ENCODE measurements around the gene HOMEZ.
"Not testable (repeated sequence)": the region's sequence is repeated elsewhere in the genome, so short reads cannot be mapped to it uniquely, and the experiment has no call there.

Gene HOMEZ, protein sequence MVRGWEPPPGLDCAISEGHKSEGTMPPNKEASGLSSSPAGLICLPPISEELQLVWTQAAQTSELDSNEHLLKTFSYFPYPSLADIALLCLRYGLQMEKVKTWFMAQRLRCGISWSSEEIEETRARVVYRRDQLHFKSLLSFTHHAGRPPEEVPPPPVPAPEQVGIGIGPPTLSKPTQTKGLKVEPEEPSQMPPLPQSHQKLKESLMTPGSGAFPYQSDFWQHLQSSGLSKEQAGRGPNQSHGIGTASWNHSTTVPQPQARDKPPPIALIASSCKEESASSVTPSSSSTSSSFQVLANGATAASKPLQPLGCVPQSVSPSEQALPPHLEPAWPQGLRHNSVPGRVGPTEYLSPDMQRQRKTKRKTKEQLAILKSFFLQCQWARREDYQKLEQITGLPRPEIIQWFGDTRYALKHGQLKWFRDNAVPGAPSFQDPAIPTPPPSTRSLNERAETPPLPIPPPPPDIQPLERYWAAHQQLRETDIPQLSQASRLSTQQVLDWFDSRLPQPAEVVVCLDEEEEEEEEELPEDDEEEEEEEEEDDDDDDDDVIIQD

DNA sequence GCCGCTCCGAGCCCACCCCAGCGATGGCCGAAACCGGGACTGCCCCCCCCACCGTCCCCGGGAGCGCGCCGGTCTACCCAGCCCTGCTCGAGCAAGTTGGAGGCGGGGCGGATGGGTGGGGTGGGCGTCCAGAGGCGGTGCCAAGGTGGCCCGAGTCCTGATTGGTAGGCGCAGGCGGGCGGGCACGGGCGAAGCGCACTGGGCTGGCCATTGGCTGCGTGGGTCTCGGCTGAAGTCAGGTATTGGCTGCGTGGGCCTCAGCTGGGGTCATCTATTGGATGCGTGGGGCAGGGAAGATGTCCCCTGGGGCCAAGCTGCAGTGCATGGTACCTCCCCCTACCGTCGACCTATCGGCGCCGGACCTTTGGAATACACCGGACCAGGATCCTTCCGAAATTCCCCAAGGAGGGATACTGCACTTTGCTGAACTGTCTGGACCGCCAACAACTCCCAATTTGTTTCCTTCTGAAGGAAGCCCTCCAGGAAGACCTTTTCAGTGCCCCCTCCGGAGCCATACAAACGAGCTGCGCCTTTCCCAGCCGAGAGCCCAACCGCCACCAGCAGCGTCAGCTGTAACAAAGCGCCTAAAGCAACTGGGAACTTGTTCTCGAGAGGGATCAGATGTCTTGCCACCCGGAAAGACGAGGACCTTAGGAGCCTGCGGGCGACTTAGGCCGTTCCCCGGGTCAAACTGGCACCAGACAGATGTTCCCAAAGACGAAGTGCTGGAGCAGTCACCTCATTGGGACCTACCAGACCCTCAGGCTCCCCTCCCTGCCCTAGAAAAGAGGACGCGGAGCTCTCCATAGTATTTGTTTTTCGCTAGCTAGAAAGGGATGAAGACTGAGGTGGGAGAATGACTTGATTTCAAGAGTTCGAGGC is at the start of gene HOMEZ:
Gene HOMEZ, minus strand, starts transcription at position 113 of the 882 bp plus-strand sequence. CDS start 180 bp downstream, outside the sequence.
- peak; percentile 95 for DNase-seq (ENCODE audit: low read depth)

DNA sequence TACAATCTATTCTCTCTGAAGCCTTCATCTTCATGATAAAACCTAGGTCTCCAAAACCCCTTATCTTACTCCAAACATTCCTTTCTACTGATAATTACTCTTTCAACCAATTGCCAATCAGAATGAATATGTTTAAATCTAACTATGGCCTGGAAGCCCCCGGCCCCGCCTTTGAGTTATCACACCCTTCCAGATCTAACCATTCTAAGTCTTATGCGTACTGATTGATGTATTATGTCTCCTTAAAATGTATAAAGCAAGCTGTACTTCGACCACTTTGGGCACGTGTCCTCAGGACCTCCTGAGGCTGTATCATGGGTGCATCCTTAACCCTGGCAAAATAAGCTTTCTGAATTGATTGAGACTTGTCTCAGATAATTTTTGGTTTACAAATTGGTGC is 49.7 kb upstream of the HOMEZ start:
- DNase-seq (ENCODE audit: low read depth) = no peak

DNA sequence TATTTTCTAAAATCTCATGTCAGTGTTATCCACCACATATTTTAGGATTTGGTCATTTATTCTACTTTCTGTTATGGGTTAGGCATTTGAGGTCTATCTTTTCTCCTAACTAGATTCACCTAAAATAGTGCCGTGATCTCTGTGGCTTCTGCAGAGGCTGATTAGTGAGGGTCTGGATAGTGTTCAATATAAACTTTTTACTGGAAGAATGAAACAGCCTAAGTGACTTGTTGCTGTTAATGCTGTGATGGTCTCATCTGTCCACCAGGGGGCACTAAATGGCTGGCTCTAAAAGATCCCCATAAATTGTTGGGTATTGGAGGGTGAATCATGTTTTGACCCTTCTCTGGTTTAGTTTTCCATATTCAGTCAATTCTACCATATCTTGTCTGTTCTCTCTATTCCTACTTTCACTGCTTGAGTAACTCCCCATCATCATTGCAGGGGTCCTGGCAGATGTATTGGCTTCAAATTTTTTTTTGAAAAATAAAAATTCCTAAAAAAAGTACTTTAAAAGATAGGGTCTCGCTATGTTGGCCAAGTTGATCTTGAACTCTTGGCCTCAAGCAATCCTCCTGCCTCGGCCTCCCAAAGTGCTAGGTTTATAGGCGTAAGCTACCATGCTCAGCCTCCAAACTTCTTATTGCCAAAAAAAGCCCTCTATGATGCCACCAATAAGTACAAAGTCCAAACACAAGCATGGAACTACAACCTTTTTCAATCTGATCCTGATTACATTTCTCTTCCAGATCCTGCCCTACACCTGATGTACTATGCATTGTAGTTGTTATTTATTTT is 42.2 kb upstream of the HOMEZ start:
- DNase-seq (ENCODE audit: low read depth) = peak; percentile 59

DNA sequence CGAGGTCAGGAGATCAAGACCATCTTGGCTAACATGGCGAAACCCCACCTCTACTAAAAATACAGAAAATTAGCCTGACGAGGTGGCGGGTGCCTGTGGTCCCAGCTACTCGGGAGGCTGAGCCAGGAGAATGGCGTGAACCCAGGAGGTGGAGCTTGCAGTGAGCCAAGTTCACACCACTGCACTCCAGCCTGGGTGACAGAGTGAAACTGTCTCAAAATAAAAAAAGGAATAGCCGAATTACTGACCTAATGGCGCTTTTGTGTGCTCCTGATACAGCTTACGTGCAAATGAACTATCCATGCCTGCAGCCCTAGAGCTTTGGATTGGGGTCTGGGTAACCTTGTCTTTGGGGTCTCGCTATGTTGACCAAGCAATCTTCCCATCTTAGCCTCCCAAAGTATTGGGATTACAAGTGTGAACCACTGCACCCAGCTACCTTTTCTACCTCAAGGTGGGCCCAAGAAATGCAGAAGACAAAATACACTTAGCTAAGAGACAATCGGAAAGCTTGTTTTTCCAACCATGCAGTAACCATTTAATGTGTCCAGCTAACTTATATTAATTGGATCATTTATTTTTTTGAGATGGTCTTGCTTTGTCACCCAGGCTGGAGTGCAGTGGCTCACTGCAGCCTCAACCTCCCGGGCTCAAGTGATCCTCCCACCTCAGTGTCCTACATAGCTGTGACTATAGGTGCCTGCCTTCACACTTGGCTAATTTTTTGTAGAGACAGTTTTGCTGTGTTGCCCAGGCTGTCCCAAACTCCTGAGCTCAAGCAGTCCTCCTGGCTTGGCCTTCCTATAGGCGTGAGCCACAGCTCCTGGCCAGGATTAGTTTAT is 40.8 kb upstream of the HOMEZ start:
- no peak for DNase-seq (ENCODE audit: low read depth)

DNA sequence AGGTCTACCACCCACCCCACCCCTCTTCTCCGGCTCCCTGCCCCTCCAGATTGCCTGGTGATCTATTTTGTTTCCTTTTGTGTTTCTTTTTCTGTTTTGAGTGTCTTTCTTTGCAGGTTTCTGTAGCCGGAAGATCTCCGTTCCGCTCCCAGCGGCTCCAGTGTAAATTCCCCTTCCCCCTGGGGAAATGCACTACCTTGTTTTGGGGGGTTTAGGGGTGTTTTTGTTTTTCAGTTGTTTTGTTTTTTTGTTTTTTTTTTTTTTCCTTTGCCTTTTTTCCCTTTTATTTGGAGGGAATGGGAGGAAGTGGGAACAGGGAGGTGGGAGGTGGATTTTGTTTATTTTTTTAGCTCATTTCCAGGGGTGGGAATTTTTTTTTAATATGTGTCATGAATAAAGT is 39.8 kb upstream of the HOMEZ start:
- DNase-seq (ENCODE audit: low read depth) = not testable (repeated sequence)

DNA sequence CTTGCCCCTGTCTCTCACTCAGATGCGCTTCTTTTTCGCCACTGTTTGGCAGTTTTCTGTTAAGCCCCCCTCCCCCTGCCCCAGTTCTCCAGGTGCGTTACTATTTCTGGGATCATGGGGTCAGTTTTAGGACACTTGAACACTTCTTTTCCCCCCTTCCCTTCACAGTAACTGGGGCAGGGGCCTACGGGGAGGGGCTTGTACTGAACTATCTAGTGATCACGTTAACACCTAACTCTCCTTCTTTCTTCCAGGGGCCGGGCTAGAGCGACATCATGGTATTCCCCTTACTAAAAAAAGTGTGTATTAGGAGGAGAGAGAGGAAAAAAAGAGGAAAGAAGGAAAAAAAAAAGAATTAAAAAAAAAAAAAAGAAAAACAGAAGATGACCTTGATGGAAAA is 39.1 kb upstream of the HOMEZ start:
- no peak for DNase-seq (ENCODE audit: low read depth)

DNA sequence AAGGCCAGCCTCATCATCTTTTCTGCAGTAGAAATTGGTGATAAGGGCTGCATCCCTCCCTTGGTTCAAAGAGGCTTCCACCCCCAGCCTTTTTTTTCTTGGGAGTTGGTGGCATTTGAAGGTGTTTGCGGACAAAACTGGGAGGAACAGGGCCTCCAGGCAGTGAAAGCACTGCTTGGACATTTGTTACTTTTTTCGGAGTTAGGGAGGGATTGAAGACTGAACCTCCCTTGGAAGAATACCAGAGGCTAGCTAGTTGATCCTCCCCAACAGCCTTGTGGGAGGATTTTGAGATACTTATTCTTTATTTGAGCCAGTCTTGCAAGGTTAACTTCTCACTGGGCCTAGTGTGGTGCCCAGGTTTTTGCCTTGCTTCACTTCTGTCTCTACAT is 38.5 kb upstream of the HOMEZ start:
- no peak for DNase-seq (ENCODE audit: low read depth)

DNA sequence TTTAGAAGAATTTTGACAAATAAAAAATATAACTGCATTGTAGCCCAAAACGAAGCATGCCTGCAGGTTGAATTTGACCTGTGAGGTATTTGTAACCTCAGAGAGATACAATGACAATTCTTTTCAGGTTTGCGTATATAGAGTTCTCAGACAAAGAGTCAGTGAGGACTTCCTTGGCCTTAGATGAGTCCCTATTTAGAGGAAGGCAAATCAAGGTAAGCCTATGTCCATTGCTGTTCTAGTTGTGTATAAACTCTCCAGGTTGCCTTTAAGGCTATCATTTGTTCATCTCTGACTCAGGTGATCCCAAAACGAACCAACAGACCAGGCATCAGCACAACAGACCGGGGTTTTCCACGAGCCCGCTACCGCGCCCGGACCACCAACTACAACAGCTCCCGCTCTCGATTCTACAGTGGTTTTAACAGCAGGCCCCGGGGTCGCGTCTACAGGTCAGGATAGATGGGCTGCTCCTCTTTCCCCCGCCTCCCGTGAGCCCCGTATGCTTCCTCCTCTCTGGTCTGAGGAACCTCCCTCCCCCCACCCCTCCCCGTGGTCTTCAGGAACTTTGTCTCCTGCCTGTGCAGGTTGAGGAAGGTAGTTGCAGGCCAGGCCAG is 38.0 kb upstream of the HOMEZ start:
- no peak for DNase-seq (ENCODE audit: low read depth)

DNA sequence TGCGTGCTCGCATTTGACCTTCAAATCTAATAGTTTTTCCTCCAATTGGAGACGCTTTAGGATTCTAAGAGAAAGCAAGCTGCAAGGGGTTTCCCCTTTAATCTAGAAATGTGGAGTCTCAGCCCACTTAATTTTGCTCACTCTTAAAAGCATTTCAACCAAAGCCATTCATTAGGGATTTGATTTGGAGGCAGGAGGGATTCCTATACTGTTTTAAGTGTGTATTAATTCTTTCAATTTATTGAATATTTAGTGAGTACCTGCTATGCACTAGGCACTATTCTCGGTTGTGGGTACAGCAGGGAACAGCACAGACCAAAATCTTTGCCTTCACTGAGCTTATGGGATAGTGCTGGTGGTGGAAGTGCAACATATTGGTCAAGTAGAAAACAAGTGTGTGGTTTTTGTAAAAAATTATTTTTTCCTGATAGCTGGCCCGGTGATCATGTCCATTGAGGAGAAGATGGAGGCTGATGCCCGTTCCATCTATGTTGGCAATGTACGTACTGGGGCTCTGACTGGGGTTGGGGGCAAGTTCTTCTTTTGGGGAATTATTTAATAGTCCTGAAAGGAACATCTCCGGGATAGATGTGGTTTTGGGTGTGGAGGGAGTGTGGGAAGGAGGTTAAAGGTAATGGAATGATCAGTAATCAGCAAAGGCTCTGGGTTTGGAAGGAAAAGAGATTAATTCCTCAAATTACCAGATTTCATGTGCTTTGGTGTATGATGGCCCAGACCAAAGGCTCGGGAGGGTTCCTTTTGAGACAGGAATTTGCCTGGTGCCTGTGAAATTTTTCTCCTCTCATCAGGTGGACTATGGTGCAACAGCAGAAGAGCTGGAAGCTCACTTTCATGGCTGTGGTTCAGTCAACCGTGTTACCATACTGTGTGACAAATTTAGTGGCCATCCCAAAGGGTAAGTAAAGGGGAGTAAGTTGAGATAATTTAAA is 36.9 kb upstream of the HOMEZ start:
- no peak for DNase-seq (ENCODE audit: low read depth)

DNA sequence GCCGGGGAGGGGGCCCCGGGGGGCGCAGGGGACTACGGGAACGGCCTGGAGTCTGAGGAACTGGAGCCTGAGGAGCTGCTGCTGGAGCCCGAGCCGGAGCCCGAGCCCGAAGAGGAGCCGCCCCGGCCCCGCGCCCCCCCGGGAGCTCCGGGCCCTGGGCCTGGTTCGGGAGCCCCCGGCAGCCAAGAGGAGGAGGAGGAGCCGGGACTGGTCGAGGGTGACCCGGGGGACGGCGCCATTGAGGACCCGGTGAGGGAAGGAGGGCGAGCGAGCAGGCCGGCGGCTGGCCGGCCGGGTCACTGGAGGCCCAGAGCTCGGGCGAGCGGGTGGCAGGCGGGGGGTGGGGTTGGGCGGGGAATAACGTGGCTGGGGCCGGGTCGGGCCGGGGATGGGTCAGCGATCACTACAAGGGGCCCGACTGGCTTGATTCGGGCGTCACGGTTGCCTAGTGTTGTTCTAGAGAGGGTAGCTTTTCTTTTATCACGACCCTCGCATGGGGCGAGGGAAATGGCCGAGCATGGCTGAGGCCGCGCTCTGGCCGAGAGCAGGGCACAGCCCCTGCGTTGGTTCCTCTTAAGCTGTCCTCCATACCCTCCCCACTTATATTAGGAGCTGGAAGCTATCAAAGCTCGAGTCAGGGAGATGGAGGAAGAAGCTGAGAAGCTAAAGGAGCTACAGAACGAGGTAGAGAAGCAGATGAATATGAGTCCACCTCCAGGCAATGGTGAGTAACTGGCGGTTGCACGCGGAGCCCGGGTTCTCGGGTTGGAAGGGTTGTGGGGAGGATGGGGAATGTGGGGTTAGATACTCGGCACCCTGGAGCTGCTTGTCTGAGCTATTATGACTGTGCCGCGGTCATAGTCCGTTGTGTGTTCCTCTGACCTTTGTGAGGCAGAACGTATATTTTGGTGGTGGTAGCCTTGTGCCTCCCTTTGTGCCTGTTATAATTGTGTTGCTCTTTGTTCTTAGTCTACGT is 35.9 kb upstream of the HOMEZ start:
- peak; percentile 44 for DNase-seq (ENCODE audit: low read depth)

DNA sequence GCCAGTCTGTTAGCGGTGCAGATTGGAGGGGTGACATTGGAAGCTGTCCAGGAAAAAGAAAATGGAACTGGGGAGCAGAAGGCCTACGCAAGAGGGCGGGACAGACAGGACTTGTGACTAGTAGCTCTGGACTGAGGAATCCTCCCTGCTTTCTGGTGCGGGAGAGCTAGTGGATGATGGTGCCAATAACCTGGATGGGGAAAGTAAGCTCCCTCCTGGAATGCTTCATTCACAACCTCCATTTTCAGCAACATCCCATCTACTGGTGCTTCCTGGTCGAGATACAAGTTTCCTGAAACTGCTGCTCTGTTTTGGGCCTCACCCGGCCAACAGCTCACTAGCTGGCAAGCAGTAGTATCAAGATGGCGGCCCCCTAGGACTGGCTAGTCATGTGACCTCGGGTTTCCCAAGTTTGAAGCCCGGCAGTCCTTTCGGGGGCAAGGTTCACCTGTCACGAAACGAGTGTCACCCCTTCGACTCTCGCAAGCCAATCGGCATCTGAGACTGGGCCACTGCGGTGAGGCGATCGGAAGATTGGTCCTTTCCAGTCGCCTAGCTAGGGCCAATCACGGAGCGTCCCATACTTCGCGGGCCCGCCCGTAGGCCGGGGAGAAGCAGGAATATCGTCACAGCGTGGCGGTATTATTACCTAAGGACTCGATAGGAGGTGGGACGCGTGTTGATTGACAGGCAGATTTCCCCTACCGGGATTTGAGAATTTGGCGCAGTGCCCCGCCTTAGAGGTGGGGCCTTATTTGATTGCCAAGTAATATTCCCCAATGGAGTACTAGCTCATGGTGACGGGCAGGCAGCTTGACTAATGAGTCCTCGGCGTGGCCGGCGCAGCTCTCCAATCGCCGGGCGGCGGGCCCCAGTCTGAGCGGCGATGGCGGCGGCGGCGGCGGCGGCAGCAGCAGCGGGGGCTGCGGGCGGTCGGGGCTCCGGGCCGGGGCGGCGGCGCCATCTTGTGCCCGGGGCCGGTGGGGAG is 34.9 kb upstream of the HOMEZ start, which contains the start of gene PABPN1:
Gene PABPN1, plus strand, starts transcription at position 874 of the 988 bp plus-strand sequence. Its CDS starts 13 bp downstream, at position 887.
- peak; percentile 96 for DNase-seq (ENCODE audit: low read depth)

DNA sequence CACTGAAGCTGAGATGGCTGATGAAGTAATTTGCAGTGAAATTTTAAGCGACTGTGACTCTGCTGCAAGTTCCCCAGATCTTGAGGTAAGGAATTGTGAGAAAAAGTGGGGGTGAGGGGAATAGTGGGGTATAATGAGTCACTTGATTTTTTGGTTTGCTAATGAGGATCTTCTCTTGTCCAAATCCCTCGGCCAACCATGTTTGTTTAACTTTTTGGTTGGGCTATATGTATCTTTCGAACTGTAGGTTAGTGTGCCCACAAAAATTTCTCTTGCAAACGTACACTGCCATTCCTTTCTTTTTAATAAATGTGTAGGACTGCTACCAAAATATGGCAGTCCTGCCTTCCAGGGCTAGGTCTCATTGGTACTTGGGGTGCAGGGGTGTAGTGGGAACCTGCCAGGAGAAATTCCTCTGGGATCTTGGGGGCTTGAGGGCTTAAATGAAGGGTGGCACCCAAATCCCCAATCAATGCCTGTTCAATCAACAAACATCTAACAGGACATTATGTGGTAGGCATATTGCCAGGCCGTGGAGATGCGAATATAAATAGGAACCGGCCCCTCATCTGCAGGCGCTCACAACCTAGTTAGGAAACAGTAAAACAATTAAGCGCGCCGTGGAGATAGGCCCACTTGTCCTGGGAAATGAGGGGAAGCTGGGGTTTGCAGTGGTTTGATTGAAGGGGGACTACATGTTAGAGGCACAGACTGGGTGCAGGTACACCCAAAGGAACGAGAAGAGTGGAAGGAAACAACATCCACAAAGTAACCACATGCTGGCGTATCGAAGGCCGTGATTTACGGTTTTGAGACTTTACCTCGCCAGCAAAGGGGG is 34.0 kb upstream of the HOMEZ start:
- no peak for DNase-seq (ENCODE audit: low read depth)

DNA sequence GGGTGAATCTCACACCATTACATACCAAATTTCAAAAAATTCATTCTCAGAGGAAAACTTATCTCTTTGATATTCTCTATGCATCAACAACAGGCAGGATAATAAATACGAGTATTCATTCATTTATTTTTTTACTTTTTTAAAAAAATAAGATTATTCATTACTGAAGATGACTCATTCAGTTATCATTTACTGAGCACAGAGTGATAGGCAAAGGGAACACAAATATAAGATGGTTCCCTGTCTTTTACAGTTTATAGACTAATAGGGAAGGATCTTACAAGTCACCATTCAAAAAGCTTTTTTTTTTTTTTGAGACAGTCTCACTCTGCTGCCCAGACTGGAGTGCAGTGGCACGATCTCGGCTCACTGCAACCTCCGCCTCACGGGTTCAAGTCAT is 30.4 kb upstream of the HOMEZ start:
- DNase-seq (ENCODE audit: low read depth) = no peak

DNA sequence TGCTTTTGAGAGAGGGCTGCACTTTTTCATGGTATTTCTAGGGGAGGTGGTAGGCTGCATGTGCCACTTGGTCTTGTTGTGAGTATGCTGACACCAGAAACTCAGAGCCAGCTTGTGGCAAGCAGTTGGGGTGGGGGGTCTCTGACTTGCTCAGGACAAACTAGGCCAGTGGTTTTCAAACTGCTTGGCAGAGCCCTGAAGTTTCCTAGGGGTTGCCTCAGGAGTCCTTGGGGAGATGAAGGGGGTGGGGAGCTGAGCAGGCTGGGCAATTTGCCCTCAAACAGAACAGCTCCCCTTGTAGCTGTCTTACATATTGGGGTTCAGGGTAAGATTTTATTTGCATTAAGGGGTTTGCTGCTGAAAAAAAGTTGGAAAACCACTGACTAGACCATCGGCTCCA is 24.6 kb upstream of the HOMEZ start:
- no peak for DNase-seq (ENCODE audit: low read depth)

DNA sequence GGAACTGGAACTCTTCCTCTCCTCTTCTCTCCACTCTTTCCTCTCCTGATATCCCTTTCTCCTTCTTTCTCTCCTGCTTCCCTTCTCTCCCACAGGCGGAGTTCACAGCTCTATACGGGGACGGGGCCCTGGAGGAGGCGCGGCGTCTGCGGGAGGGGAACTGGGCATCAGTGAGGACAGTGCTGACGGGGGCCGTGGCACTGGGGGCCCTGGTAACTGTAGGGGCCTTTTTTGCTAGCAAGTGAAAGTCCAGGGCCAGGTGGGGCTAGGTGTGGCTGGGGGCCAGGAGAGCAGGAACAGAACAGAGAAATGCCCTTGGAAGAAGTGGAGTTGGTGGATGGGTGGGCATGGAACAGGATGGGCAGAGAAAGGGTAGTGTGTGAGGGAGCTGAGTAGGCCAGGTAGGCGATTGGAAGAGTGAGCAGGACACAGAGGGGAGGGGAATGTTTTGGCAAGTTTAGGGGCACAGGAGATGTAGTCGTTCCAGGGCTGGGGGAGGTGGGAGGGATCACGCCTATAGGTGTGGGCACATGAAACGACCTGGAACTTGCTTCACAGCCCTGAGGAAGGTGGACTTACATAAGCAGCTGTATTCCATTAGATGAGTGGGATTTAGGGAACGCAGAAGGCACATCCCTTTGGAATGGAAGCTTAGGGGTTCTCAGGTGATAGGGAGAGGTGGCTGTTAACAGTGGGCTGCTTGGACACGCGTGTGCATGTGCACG is 23.0 kb upstream of the HOMEZ start:
- no peak for DNase-seq (ENCODE audit: low read depth)

Data from stimulated activated CD4-positive, alpha-beta T cell treated with anti-CD3 and anti-CD28 coated beads, Interleukin-2, amount 100 ng/mL, for 4 hours (primary cell).